GM12801 (cell line): ENCODE results near the gene SPAG17.

Experiments
- CTCF ChIP-seq: IDR thresholded peaks from one replicate; pipeline ENCODE4 v1.5.1; 2011; ENCODE audit warnings: control low read depth; ENCODE audit not compliant: insufficient read length; ENCODE audit errors: extremely low read depth

Gene SPAG17

GRCh38 chr1:118169016-118169415 is 16.0 kb downstream of the SPAG17 start:
- TF ChIP-seq CTCF: no peak

- TF ChIP-seq CTCF: no peak
These were observed 24.2 kb downstream of the SPAG17 start for GRCh38 chr1:118160806-118161205.

GRCh38 chr1:118159569-118159968 is 25.5 kb downstream of the SPAG17 start:
- no peak for TF ChIP-seq CTCF

GRCh38 chr1:118158924-118159323 is 26.1 kb downstream of the SPAG17 start:
- TF ChIP-seq CTCF: no peak

- no peak for TF ChIP-seq CTCF
These were observed 27.5 kb downstream of the SPAG17 start for GRCh38 chr1:118157506-118157905.

GRCh38 chr1:118155106-118155505 is 29.9 kb downstream of the SPAG17 start:
- no peak for TF ChIP-seq CTCF

GRCh38 chr1:118154220-118154619 is 30.8 kb downstream of the SPAG17 start:
- TF ChIP-seq CTCF: no peak

- no peak for TF ChIP-seq CTCF
These were observed 33.6 kb downstream of the SPAG17 start for GRCh38 chr1:118151312-118151937.
